HG03135 (cell line): ENCODE results near the gene CREG1.
"Not testable (repeated sequence)": the region's sequence is repeated elsewhere in the genome, so short reads cannot be mapped to it uniquely, and the experiment has no call there.

ENCODE experiments used
- ATAC-seq: cut with Tn5 transposase; IDR thresholded peaks from one replicate; pipeline ENCODE4 v1.9.1; 2021; ENCODE audit warnings: mild to moderate bottlenecking, moderate library complexity; ENCODE audit not compliant: unreplicated experiment

The CREG1 gene

GRCh38 chr1:167553136-167554027 is at the start of gene CREG1:
Gene CREG1, minus strand, starts transcription at chr1:167553762.
- peak; percentile 98 for ATAC-seq

GRCh38 chr1:167602840-167603239 is 49.3 kb upstream of the CREG1 start:
- no peak for ATAC-seq

- no peak for ATAC-seq
Measured at GRCh38 chr1:167601442-167602383, 48.2 kb upstream of the CREG1 start.

GRCh38 chr1:167599957-167600581 is 46.5 kb upstream of the CREG1 start:
- no peak for ATAC-seq

- ATAC-seq, result no peak
Measured at GRCh38 chr1:167594822-167595221, 41.3 kb upstream of the CREG1 start.

DNA sequence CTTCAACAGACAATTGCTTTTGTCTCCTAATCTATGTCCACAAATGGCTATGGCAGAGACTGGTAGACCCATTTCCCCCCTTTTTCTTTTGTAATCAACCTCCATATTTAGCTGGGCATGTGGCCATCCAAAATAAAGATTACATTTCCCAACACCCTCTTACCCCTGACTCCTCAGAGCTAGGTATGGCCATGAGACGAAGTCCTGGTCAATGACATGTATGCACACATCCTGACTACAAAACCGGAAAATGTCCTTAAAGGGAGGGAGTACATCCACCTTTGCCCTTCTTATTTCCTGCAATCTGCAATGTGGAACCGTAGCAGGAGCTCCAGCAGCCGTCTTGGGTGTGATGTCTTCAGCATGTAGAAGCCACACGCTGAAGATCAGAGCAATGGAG is 40.3 kb upstream of the CREG1 start:
- ATAC-seq, result no peak

GRCh38 chr1:167592475-167592874 is 38.9 kb upstream of the CREG1 start:
- ATAC-seq, result no peak

DNA sequence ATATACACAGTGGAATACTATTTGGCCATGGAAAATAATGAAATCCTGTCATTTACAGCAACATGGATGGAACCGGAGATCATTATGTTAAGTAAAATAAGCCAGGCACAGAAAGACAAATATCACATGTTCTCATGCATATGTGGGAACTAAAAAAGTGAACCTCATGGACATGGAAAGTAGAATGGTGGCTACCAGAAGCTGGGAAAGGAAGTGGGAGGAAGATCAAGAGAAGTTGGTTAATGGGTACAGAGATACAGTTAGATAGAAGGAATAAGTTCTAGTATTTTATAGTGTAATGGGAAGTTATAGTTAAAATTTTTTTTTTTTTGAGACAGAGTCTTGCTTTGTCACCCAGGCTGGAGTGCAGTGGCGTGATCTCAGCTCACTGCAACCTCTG is 34.8 kb upstream of the CREG1 start:
- ATAC-seq, result no peak

DNA sequence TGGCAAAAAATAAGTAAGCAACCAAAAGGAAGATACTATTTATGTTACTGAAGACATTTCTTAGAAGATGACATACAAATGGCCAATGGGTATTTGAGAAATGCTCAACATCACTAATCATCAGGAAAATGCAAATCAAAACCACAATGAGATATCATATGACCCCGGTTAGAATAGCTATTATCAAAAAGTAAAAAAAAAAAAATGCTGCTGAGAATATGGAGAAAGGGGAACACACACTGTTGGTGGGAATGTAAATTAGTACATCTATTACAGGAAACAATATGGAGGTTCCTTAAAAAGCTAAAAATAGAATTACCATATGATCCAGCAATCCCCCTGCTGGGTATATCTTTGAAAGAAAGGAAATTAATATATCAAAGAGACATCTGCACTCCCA is 34.3 kb upstream of the CREG1 start:
- no peak for ATAC-seq

GRCh38 chr1:167587342-167587741 is 33.8 kb upstream of the CREG1 start:
- ATAC-seq, result no peak

DNA sequence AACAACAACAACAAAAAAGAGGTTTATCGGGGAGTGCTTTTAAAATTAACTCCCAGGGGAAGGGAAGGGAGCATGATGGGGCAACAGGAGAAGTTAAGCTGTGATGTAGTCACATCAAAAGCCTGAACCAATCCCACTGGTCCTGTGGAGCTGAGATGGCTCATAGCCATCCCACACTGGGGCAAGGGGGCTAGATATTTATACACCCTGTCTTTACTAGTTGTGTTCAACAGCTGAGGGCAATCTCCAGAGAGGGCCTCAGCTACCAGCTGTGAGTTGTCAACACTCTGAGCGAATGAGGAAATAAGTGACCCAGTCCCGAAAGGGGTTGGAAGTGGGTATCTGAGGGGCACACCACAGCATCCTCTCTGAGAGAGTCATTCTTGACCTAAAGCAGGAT is 31.0 kb upstream of the CREG1 start:
- ATAC-seq, result no peak

DNA sequence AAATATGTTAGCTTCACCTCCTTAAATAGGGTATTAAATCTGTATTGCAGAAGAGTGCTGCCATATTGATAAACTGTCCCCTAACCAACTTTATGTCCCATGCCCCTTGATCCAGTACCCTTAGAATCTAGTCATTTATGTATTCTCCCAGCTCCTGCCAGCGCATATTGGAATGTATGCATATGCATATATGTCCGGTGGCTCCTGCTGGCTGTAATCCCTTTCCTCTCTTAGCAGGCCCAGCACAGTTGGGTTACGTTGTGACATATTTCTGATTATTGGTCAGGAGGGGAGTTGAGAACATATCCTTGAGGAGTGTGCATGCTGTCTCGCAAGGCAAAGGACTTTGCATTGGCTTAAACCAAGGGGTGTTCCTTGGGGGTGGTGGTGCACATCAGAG is 29.2 kb upstream of the CREG1 start:
- ATAC-seq, result no peak

DNA sequence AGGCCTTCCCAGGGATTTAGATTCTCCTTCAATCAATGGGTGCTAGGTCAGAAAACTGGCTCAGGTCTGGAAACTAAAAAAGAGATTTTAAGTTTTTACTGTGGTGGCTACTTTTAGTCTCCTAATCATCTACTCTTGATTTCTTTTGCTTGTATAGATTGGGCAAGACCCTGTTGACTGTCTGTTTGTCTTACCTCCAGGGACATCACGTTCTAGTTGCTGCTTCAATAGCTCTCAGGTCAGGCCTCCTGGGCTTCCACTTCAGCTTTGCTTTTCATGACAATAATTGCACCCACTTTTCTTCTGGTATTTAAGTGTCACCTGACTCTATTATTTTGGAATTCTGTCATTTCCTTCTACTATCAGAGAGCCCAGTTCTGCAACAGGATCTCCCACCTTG is 28.5 kb upstream of the CREG1 start:
- ATAC-seq, result no peak

DNA sequence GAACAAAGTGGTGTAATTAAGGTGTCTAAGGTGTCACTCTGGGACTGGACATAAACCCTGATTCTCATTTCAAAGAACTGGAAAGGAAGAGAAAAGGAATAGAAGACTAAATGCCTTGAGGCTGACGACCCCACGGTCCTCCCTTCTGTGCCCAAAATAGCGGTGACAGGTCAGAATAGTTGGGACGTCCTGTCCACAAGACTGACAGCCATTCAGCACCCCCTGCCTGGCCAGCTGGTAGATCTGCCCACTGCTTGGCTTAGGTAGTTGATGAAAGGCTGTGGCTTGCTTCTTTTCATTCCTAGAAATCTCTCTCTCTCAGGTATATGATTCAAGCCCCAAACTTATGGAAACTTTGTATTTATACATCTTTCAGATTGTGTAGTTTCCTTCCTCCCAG is 26.4 kb upstream of the CREG1 start:
- no peak for ATAC-seq

DNA sequence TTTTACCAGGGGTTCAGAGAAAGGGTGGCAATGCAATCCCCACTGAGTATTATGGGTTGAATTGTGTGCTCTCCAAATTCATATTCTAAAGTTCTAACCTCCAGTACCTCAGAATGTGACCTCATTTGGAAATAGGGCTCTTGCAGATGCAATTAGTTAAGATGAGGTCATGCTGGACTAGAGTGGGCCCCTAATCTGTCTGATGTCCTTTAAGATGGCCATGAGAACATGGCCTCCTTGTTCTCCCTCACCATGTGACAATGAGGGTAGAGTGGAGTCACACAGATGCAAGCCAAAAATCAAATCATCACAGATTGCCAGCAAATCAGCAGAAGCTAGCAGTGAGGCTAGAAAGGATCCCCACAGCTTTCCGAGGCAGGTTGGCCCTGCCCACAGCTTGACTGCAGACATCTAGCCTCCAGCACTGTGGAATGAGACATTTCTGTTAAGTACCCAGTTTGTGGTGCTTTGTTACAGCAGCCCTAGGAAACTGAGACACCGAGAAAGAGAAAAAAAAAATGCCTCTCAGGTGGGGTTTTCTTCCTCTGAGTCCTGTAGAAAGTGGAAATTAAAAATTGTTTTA is 25.5 kb upstream of the CREG1 start:
- no peak for ATAC-seq

DNA sequence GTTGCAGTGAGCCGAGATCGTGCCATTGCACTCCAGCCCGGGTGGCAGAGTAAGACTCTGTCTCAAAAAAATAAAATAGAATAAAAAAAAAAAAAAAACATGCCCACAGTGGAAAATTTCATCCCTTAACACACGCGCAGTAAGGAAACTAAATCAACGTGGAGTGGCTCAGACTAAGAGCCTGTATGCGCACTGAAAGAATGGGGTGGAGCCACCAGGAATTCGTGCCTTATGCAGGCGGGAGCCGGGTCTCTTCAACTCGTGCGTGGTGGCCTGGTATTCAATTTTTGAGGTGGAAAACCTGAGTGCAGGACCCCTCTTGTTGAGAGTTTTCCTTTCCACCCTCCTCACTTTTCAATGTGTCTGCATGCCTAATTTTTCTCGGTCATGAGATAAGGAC is 22.1 kb upstream of the CREG1 start:
- no peak for ATAC-seq

- ATAC-seq, result no peak
Measured at GRCh38 chr1:167573035-167573434, 19.5 kb upstream of the CREG1 start.

DNA sequence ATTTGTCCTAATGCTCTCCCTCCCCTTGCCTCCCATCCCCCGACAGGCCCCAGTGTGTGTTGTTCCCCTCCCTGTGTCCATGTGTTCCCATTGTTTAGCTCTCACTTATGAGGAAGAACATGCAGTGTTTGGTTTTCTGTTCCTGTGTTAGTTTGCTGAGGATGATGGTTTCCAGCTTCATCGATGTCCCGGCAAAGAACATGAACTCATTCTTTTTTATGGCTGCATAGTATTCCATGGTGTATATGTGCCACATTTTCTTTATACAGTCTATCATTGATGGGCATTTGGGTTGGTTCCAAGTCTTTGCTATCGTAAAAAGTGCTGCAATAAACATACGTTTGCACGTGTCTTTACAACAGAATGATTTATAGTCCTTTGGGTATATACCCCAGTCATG is 17.1 kb upstream of the CREG1 start:
- ATAC-seq, result not testable (repeated sequence)

- no peak for ATAC-seq
Measured at GRCh38 chr1:167567663-167568062, 14.1 kb upstream of the CREG1 start.

DNA sequence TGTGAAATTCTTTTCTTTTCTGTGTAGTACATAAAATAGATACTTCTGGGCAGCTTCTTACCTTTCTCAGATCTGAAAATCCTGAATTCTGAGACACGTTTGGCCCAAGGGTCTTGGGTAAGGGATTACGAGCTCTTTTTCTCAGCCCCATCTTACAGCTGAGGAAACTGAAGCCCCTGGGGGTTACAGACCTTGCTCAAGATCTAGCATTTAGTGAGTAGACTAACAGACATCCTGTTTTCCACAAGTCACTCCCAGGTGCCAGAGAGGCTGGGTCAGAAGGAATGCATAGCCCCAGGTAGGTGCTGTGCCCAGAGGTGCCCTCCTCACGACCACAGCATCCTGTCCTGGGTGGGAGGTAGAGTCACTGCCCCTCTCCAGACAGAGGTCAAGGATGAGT is 13.2 kb upstream of the CREG1 start:
- ATAC-seq, result no peak

- ATAC-seq, result no peak
Measured at GRCh38 chr1:167565922-167566321, 12.4 kb upstream of the CREG1 start.
